HG02852 (cell line): Measurements from ENCODE around the gene ARMC12.

Experiments
- ATAC-seq: cut with Tn5 transposase; IDR thresholded peaks from one replicate; pipeline ENCODE4 v1.9.1; 2021; ENCODE audit warnings: mild to moderate bottlenecking, moderate library complexity; ENCODE audit not compliant: unreplicated experiment

The ARMC12 gene

DNA sequence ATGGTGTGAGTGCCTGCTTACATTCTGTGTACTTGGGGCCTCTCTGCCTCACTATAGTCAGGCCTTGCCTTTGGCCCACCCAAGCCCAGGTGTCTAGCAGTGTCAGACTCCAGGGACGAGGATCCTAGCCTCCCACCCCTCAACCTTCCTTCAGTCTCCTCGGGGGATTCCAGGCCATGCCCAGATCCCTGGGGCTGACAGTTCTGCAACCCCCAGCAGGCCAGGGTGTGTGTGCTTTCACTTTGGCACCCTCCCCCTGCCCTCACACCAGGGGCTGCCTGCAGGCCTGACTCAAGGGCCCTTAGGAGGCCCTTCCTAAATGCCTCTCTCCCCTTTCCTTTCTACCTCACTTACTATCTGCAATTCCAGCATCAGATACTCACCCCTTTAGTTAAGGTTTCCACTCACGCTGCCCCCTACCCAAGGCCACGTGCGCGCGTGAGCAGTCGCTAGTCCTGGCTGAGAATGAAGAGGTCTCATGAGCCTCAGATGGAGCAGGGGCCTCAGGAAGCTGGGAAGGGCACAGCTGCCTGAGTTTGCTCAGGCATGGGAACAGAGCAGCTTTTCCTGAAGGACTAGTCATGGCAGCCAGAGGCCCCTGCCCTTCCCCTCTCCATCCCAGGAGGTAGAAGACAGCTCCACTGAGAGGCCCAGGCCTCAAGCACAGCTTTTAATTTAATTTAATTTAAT, 61.1 kb downstream of the ARMC12 start:
- no peak for ATAC-seq
